ENCODE data around the gene GALNT1. TPM values are rescaled to one million over a fixed set of nuclear protein-coding genes. Genes with fewer than 3 reads are reported as not detected.

GALNT1 gene
- total RNA-seq, 1 experiment from 2014 or later = 54.7 TPM

GRCh38 chr18:35695384-35695783 is 113.8 kb downstream of the GALNT1 start:
- Histone ChIP-seq H3K9me3 (ENCODE audit: control insufficient read depth in 1 of 2, insufficient read depth in 1 of 2, low read depth in 1 of 2, low read length in 2 of 2) (no peaks in the 10 kb centered on the region), H3K79me2 (ENCODE audit: insufficient read depth, low read length) (no peaks in the 10 kb centered on the region), H3K4me2 (ENCODE audit: low read length) (no peak overlapping the region), H3K36me3 (ENCODE audit: control insufficient read depth in 1 of 2, insufficient read depth in 2 of 2, low read length in 2 of 2) (no peaks in the 10 kb centered on the region; a peak in 1 of 4 replicates), H3K4me1 (ENCODE audit: control insufficient read depth in 1 of 2, insufficient read depth in 2 of 2, low read length in 2 of 2) (no peaks in the 10 kb centered on the region), H3K9me2 (ENCODE audit: insufficient read depth) (no peaks in the 10 kb centered on the region), H3K4me3 (replicated peaks in 1 of 2; ENCODE audit: low read depth in 1 of 2, low read length in 2 of 2) (no peak overlapping the region), H3K27ac (ENCODE audit: low read depth, low read length) (no peak overlapping the region), H3K9ac (ENCODE audit: low read length) (no peak overlapping the region), H3K27me3 (ENCODE audit: insufficient read depth, low read length) (no peaks in the 10 kb centered on the region), H4K20me1 (ENCODE audit: insufficient read depth) (no peaks in the 10 kb centered on the region), H2AFZ (ENCODE audit: low read depth, low read length, poor library complexity, severe bottlenecking) (no peak overlapping the region)
- ChIA-PET POLR2A (no interaction called here), CTCF (no interaction called here), RAD21 (ENCODE audit: low non-redundant PET in 1 of 2, low total read pairs in 2 of 2, uncharacterized antibody in 2 of 2, unreplicated experiment in 2 of 2) (no interaction called here)
- no peak for ATAC-seq
- intact Hi-C loops (cut with micrococcal nuclease) = no loop called here
- no peak for DNase-seq (ENCODE audit: low read depth, low spot score)
- BruUV-seq (replicated peaks) = no TSS peak
- TF ChIP-seq ELF1 (IDR thresholded peaks at IDR 0.05; ENCODE audit: borderline replicate concordance, low read depth) (no peak), SIN3A (IDR thresholded peaks at IDR 0.05; ENCODE audit: low read depth) (no peak), EGR1 (IDR thresholded peaks at IDR 0.05; ENCODE audit: low read depth) (no peak), POLR2A (IDR thresholded peaks at IDR 0.05; ENCODE audit: borderline replicate concordance, extremely low read depth, insufficient read depth, insufficient read length) (no peak), EZH2 (IDR thresholded peaks at IDR 0.05) (no peak), TCF7L2 (IDR thresholded peaks at IDR 0.05; ENCODE audit: borderline replicate concordance, extremely low read depth, insufficient read depth, insufficient read length) (no peak), CEBPB (IDR thresholded peaks at IDR 0.05; ENCODE audit: low read depth) (no peak), POLR2AphosphoS5 (IDR thresholded peaks at IDR 0.05; ENCODE audit: low read depth, low read length) (no peak), CBX3 (IDR thresholded peaks at IDR 0.05; ENCODE audit: low read depth) (no peak), SRF (IDR thresholded peaks at IDR 0.05; ENCODE audit: low read depth) (no peak)
- TF ChIP-seq, protein P1, sequence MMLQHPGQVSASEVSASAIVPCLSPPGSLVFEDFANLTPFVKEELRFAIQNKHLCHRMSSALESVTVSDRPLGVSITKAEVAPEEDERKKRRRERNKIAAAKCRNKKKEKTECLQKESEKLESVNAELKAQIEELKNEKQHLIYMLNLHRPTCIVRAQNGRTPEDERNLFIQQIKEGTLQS (IDR thresholded peaks at IDR 0.05) = no peak

DNA sequence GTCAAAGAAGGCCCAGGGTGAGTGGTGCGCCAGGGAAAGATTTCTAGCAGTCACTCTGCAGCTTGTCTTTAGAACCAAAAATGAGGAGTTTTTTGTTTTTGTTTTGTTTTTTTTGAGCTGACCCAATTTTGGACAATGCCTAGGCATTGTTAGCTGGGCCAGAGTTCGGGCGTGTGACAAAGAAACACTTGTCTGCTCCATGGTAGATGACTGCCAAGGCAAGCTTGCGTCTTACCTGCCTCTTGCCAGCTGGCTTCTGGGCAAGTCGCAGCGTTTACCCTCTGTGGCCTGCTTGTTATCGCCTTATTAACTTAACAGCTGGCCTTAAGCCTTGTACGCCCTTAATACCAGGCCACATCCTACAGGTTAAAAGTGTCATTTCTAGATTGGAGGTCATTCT is 114.3 kb downstream of the GALNT1 start:
- Histone ChIP-seq H3K9ac (ENCODE audit: low read length) (no peak overlapping the region), H4K20me1 (ENCODE audit: insufficient read depth) (no peaks in the 10 kb centered on the region), H2AFZ (ENCODE audit: low read depth, low read length, poor library complexity, severe bottlenecking) (no peak overlapping the region), H3K4me2 (ENCODE audit: low read length) (no peak overlapping the region), H3K9me2 (ENCODE audit: insufficient read depth) (no peaks in the 10 kb centered on the region), H3K79me2 (ENCODE audit: insufficient read depth, low read length) (no peaks in the 10 kb centered on the region), H3K4me3 (replicated peaks in 1 of 2; ENCODE audit: low read depth in 1 of 2, low read length in 2 of 2) (no peak overlapping the region), H3K4me1 (ENCODE audit: control insufficient read depth in 1 of 2, insufficient read depth in 2 of 2, low read length in 2 of 2) (no peaks in the 10 kb centered on the region), H3K36me3 (ENCODE audit: control insufficient read depth in 1 of 2, insufficient read depth in 2 of 2, low read length in 2 of 2) (no peaks in the 10 kb centered on the region; a peak in 1 of 4 replicates), H3K27me3 (ENCODE audit: insufficient read depth, low read length) (no peaks in the 10 kb centered on the region), H3K27ac (ENCODE audit: low read depth, low read length) (no peak overlapping the region), H3K9me3 (ENCODE audit: control insufficient read depth in 1 of 2, insufficient read depth in 1 of 2, low read depth in 1 of 2, low read length in 2 of 2) (no peaks in the 10 kb centered on the region)
- POLR2A ChIA-PET = no interaction called here
- CTCF ChIA-PET = no interaction called here
- BruUV-seq (replicated peaks) = no TSS peak
- intact Hi-C loops (cut with micrococcal nuclease) = no loop called here
- ATAC-seq = no peak
- no peak for DNase-seq (ENCODE audit: low read depth, low spot score)
- RAD21 ChIA-PET (ENCODE audit: low non-redundant PET in 1 of 2, low total read pairs in 2 of 2, uncharacterized antibody in 2 of 2, unreplicated experiment in 2 of 2) = no interaction called here
- no peak for TF ChIP-seq TCF7L2 (IDR thresholded peaks at IDR 0.05; ENCODE audit: borderline replicate concordance, extremely low read depth, insufficient read depth, insufficient read length)
- TF ChIP-seq ZFX (IDR thresholded peaks at IDR 0.05) = no peak
- no peak for TF ChIP-seq FOSL1 (IDR thresholded peaks at IDR 0.05; ENCODE audit: low read depth)
- TF ChIP-seq SIN3A (IDR thresholded peaks at IDR 0.05; ENCODE audit: low read depth) = no peak
- TF ChIP-seq YY1 (IDR thresholded peaks at IDR 0.05; ENCODE audit: extremely low read depth, insufficient replicate concordance, low read depth, low read length) = no peak
- no peak for TF ChIP-seq EGR1 (IDR thresholded peaks at IDR 0.05; ENCODE audit: low read depth)
